Measurements from ENCODE around the gene BABAM1. TPM values are rescaled to one million over a fixed set of nuclear protein-coding genes. Genes with fewer than 3 reads are reported as not detected.
"Not testable (repeated sequence)": the region's sequence is repeated elsewhere in the genome, so short reads cannot be mapped to it uniquely, and the experiment has no call there.

Gene BABAM1
- total RNA-seq, 4 donors from 2014 or later: 58.1 to 240 (median 97.2) TPM

- DNase-seq: peak in 1 of 2 donors; percentile 63
- Histone ChIP-seq H3K27me3 (no peaks in the 10 kb centered on the region), H3K36me3 (no peaks in the 10 kb centered on the region), H3K9me3 (no peaks in the 10 kb centered on the region), H3K27ac (peak within 1 kb of the TSS; percentile 40 to 79), H3K4me3 (peak within 1 kb of the TSS; percentile 15 to 21), H3K4me1 (peaks cover 0 to 6% of the 10 kb centered on the region in 2 donors)
- intact Hi-C loops (cut with DNase I; ENCODE audit: low total_unique reads): no loop called here
- TF ChIP-seq POLR2A (IDR thresholded peaks at IDR 0.05): peak; percentile 30 to 46
- TF ChIP-seq, protein P1, sequence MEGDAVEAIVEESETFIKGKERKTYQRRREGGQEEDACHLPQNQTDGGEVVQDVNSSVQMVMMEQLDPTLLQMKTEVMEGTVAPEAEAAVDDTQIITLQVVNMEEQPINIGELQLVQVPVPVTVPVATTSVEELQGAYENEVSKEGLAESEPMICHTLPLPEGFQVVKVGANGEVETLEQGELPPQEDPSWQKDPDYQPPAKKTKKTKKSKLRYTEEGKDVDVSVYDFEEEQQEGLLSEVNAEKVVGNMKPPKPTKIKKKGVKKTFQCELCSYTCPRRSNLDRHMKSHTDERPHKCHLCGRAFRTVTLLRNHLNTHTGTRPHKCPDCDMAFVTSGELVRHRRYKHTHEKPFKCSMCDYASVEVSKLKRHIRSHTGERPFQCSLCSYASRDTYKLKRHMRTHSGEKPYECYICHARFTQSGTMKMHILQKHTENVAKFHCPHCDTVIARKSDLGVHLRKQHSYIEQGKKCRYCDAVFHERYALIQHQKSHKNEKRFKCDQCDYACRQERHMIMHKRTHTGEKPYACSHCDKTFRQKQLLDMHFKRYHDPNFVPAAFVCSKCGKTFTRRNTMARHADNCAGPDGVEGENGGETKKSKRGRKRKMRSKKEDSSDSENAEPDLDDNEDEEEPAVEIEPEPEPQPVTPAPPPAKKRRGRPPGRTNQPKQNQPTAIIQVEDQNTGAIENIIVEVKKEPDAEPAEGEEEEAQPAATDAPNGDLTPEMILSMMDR (IDR thresholded peaks at IDR 0.05): no peak
Observed at GRCh38 chr19:17264641-17264979, 2.6 kb upstream of the BABAM1 start, which contains the start of gene USHBP1. Gene USHBP1 (minus strand): TSS chr19:17264745. CDS start chr19:17264299, 446 bp downstream.

- H3K4me3 ChIP-seq: no peak overlapping the region
- intact Hi-C loops (cut with DNase I; ENCODE audit: low total_unique reads): no loop called here
- no peak for TF ChIP-seq POLR2A (IDR thresholded peaks at IDR 0.05)
- TF ChIP-seq, protein P1 (IDR thresholded peaks at IDR 0.05): no peak
- H3K9me3 ChIP-seq: no peaks in the 10 kb centered on the region
- no peaks in the 10 kb centered on the region for H3K27me3 ChIP-seq
- DNase-seq: no peak
- no peaks in the 10 kb centered on the region for H3K36me3 ChIP-seq
- peaks cover 0 to 6% of the 10 kb centered on the region in 2 donors for H3K4me1 ChIP-seq
- no peak overlapping the region for H3K27ac ChIP-seq
Observed at GRCh38 chr19:17266026-17266425, 1.2 kb upstream of the BABAM1 start.

DNA sequence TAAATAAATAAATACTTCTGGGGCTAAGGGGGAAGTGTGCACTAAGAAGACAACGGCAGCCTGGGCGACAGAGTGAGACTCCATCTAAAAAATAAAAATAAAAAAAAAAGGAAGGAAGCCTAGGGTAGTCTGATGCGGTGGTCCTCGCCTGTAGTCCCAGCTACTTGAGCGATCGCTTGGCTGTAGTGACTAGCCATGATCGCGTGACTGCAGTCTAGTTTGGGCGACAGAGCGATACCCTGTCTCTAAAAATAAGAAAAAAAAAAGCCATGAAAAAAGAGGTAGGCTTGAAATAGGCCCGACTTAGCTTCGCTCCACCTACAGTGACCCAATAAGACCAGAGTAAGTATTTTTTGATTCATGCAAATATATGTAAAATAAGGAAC lies 661 bp upstream of the BABAM1 start:
- no peak overlapping the region for H3K4me3 ChIP-seq
- no peak for DNase-seq
- H3K36me3 ChIP-seq: no peaks in the 10 kb centered on the region
- no peak for TF ChIP-seq POLR2A (IDR thresholded peaks at IDR 0.05)
- TF ChIP-seq, protein P1 (IDR thresholded peaks at IDR 0.05): no peak
- no peaks in the 10 kb centered on the region for H3K27me3 ChIP-seq
- H3K27ac ChIP-seq: peak overlapping the region; percentile 43 to 68
- intact Hi-C loops (cut with DNase I; ENCODE audit: low total_unique reads): no loop called here
- no peaks in the 10 kb centered on the region for H3K9me3 ChIP-seq
- H3K4me1 ChIP-seq: peaks cover 0 to 6% of the 10 kb centered on the region in 2 donors

- H3K4me3 ChIP-seq: no peak overlapping the region
- H3K9me3 ChIP-seq: no peaks in the 10 kb centered on the region
- no peak overlapping the region for H3K27ac ChIP-seq
- H3K36me3 ChIP-seq: no peaks in the 10 kb centered on the region
- H3K4me1 ChIP-seq: peaks cover 0 to 6% of the 10 kb centered on the region in 2 donors
- H3K27me3 ChIP-seq: no peaks in the 10 kb centered on the region
- TF ChIP-seq, protein P1 (IDR thresholded peaks at IDR 0.05): no peak
- no peak for TF ChIP-seq POLR2A (IDR thresholded peaks at IDR 0.05)
- DNase-seq: no peak
- intact Hi-C loops (cut with DNase I; ENCODE audit: low total_unique reads): no loop called here
Observed at GRCh38 chr19:17268754-17269153, 1.5 kb downstream of the BABAM1 start.

GRCh38 chr19:17274892-17275291 lies 7.6 kb downstream of the BABAM1 start:
- not testable (repeated sequence) for H3K9me3 ChIP-seq, H3K36me3 ChIP-seq, H3K4me1 ChIP-seq, DNase-seq, H3K27ac ChIP-seq, H3K27me3 ChIP-seq, H3K4me3 ChIP-seq
- intact Hi-C loops (cut with DNase I; ENCODE audit: low total_unique reads): loop anchor here (10.0 kb wide), 1 partner anchor 200 kb away; the partner anchor contains the start of genes HAUS8 and MYO9B

Measured in uterus (tissue), 4 donors.